ENCODE results near the gene PEX19. TPM values are rescaled to one million over a fixed set of nuclear protein-coding genes. Genes with fewer than 3 reads are reported as not detected.

PEX19 gene, protein sequence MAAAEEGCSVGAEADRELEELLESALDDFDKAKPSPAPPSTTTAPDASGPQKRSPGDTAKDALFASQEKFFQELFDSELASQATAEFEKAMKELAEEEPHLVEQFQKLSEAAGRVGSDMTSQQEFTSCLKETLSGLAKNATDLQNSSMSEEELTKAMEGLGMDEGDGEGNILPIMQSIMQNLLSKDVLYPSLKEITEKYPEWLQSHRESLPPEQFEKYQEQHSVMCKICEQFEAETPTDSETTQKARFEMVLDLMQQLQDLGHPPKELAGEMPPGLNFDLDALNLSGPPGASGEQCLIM
- total RNA-seq (10 to 100 TPM; 49.0 to 57.4 (median 53.0) TPM), polyA plus RNA-seq (10 to 100 TPM; 25.6 to 42.0 (median 35.4) TPM)

DNA sequence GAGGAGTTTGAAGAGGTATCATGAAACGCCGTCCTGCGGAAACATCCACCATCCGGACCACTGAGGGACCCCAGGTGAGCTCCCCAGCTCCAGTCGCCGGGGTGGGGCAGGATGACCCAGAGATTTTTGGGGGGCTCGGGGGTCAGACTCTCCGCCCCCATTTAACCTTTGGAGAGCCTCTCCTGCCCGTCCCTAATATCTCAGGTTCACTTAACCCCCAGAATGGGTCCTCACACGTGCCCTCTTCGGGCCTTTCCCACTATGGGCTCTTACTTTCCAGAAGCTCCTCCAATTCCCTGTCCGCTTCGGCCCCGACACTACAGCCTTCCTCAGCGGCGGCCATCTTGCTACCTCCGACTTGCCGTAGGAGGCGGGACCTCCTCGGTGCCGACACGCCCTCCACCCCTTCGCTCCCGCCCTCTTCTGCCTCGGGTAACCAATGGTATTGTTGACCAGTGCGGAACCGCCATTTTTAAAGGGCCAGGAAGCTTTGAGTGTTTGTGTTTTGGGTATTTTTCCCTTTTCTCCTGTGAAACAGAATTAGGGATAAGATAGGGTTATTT lies at the start of gene PEX19:
PEX19 (minus strand) TSS at position 352 of the 563 bp plus-strand sequence; CDS start at position 343, 9 bp downstream.
- Histone ChIP-seq H3K36me3 (peaks cover 11 to 50% (median 32%) of the 10 kb centered on the region in 4 donors), H3K4me1 (peaks cover 0 to 23% (median 20%) of the 10 kb centered on the region in 4 donors), H3K4me3 (peak within 1 kb of the TSS; percentile 75 to 93 (median 81)), H3K27me3 (no peaks in the 10 kb centered on the region), H3K27ac (peak within 1 kb of the TSS; percentile 82 to 91 (median 86)), H3K9me3 (no peaks in the 10 kb centered on the region)
- 1% methylated on average over 27 of the region's 27 CpGs for WGBS, 2 donors
- peak; percentile 97 for DNase-seq
- intact Hi-C loops (cut with DNase I), result loop anchor here (2.0 kb wide), 1 partner anchor 34 kb away; no protein-coding TSS in a partner anchor
- TF ChIP-seq, protein P1, sequence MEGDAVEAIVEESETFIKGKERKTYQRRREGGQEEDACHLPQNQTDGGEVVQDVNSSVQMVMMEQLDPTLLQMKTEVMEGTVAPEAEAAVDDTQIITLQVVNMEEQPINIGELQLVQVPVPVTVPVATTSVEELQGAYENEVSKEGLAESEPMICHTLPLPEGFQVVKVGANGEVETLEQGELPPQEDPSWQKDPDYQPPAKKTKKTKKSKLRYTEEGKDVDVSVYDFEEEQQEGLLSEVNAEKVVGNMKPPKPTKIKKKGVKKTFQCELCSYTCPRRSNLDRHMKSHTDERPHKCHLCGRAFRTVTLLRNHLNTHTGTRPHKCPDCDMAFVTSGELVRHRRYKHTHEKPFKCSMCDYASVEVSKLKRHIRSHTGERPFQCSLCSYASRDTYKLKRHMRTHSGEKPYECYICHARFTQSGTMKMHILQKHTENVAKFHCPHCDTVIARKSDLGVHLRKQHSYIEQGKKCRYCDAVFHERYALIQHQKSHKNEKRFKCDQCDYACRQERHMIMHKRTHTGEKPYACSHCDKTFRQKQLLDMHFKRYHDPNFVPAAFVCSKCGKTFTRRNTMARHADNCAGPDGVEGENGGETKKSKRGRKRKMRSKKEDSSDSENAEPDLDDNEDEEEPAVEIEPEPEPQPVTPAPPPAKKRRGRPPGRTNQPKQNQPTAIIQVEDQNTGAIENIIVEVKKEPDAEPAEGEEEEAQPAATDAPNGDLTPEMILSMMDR (IDR thresholded peaks at IDR 0.05), result no peak
- TF ChIP-seq POLR2AphosphoS5 (IDR thresholded peaks at IDR 0.05) (peak; percentile 94 to 98 (median 96)), EP300 (IDR thresholded peaks at IDR 0.05) (no peak), POLR2A (IDR thresholded peaks at IDR 0.05) (peak; percentile 70 to 76)

DNA sequence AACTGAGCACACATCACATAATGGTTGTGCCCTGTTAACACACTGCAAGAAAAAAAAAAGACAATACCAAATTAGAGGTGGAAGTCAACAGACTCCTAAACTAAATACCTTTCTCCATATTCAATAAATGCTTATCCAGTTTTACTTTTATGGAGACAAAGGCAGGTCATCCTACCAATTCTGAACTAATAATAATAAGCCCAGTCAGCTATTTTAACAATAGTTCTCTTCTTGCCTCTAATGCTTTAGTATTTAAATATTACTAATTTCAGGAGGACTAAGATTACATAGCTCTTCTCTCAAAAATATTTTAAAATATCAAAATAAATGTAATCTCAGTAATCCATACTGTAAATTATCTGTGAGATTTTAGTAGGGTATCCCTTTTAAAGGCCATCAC lies 47.6 kb upstream of the PEX19 start:
- Histone ChIP-seq H3K36me3 (peaks cover 52 to 99% (median 64%) of the 10 kb centered on the region in 4 donors), H3K27me3 (no peaks in the 10 kb centered on the region), H3K4me1 (no peaks in the 10 kb centered on the region), H3K9me3 (no peaks in the 10 kb centered on the region), H3K27ac (no peak overlapping the region), H3K4me3 (no peak overlapping the region)
- TF ChIP-seq POLR2AphosphoS5 (IDR thresholded peaks at IDR 0.05) (no peak), POLR2A (IDR thresholded peaks at IDR 0.05) (no peak), EP300 (IDR thresholded peaks at IDR 0.05) (no peak)
- TF ChIP-seq, protein P1 (IDR thresholded peaks at IDR 0.05), result no peak
- no peak for DNase-seq
- intact Hi-C loops (cut with DNase I), result no loop called here

DNA sequence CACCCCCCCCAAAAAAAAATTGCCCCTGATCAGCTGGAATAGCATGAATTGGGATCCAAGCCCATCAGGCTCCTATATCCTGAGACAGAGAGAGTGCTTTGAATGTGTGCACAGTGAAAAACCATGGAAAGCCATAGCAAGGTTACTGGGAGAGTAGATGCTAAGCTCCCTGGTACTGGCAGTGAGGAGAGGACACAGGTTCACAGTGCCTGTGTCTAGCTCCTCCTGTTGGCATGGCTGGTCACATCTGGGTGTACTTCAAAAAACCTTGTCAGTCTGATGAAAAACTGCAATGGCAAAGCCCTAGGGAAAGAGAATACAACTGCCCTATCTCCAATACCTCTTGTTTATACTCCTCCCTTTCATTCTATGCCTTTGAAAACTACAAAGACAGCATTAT lies 45.2 kb upstream of the PEX19 start:
- Histone ChIP-seq H3K27me3 (no peaks in the 10 kb centered on the region), H3K9me3 (no peaks in the 10 kb centered on the region), H3K4me3 (no peak overlapping the region), H3K27ac (no peak overlapping the region), H3K4me1 (no peaks in the 10 kb centered on the region), H3K36me3 (peaks cover 52 to 100% (median 75%) of the 10 kb centered on the region in 4 donors)
- DNase-seq, result no peak
- intact Hi-C loops (cut with DNase I), result no loop called here
- no peak for TF ChIP-seq POLR2AphosphoS5 (IDR thresholded peaks at IDR 0.05)
- TF ChIP-seq EP300 (IDR thresholded peaks at IDR 0.05), result no peak

DNA sequence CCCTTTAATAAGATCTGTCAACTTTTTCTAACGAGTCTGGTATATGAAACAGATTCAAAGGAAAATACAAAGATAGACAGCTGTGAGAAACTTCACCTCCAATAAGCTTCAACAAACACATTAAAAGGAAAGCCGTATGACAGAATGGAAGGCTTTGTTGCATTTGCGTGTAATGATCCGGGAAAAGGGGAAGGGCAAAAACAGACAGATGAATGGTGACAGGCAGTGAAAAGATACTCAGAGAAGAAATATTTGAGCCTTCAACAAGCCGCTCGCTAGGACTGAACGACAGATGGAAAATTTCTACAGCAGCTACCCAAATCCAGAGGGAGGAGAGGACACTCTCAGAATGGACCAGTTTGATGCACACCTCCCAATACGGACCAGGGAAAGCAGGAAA lies 43.3 kb upstream of the PEX19 start:
- intact Hi-C loops (cut with DNase I), result no loop called here
- DNase-seq, result no peak
- no peak overlapping the region for H3K27ac ChIP-seq
- H3K9me3 ChIP-seq, result no peaks in the 10 kb centered on the region
- no peaks in the 10 kb centered on the region for H3K4me1 ChIP-seq
- no peaks in the 10 kb centered on the region for H3K27me3 ChIP-seq
- H3K4me3 ChIP-seq, result no peak overlapping the region
- peaks cover 46 to 100% (median 70%) of the 10 kb centered on the region in 4 donors for H3K36me3 ChIP-seq
- TF ChIP-seq POLR2AphosphoS5 (IDR thresholded peaks at IDR 0.05), result no peak
- TF ChIP-seq, protein P1 (IDR thresholded peaks at IDR 0.05), result no peak
- no peak for TF ChIP-seq EP300 (IDR thresholded peaks at IDR 0.05)
- TF ChIP-seq POLR2A (IDR thresholded peaks at IDR 0.05), result no peak
- 81 to 86% methylated on average over 8 of the region's 8 CpGs for WGBS, 2 donors

DNA sequence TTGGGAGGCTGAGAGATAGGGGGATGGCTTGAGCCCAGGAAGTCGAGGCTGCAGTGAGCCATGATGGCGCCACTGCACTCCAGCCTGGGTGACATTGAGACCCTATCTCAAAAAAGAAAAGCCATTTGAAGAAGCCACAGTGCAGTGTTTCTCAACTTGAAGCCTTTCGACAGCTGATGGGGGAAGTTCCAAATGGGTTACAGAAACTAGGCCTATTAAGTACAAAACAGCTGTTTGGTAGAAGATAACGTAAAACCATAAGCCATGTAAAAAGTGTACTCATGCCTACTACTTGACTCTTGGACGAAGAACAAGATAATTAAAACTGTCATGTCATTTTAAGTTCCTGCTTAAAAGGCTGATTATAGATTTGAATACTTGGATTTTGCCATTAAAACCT lies 41.5 kb upstream of the PEX19 start:
- TF ChIP-seq EP300 (IDR thresholded peaks at IDR 0.05) (no peak), POLR2A (IDR thresholded peaks at IDR 0.05) (no peak), POLR2AphosphoS5 (IDR thresholded peaks at IDR 0.05) (no peak)
- TF ChIP-seq, protein P1 (IDR thresholded peaks at IDR 0.05), result no peak
- Histone ChIP-seq H3K9me3 (no peaks in the 10 kb centered on the region), H3K36me3 (peaks cover 28 to 100% (median 60%) of the 10 kb centered on the region in 4 donors), H3K4me3 (no peak overlapping the region), H3K27ac (no peak overlapping the region), H3K27me3 (no peaks in the 10 kb centered on the region), H3K4me1 (no peaks in the 10 kb centered on the region)
- WGBS, 2 donors, result 95 to 97% methylated on average over 5 of the region's 5 CpGs
- intact Hi-C loops (cut with DNase I), result no loop called here
- DNase-seq, result no peak

All from sigmoid colon (tissue), 7 donors.